ENCODE data around the gene KIF13A. TPM values are rescaled to one million over a fixed set of nuclear protein-coding genes. Genes with fewer than 3 reads are reported as not detected.

The KIF13A gene
- total RNA-seq, 4 donors from 2014 or later: 32.1 to 58.2 (median 56.5) TPM

- TF ChIP-seq CTCF (IDR thresholded peaks at IDR 0.05; ENCODE audit: low read depth): no peak
Observed at GRCh38 chr6:17831135-17831534, 156.3 kb downstream of the KIF13A start.

- no peak for TF ChIP-seq CTCF (IDR thresholded peaks at IDR 0.05; ENCODE audit: low read depth)
Observed at GRCh38 chr6:17829905-17830304, 157.5 kb downstream of the KIF13A start.

DNA sequence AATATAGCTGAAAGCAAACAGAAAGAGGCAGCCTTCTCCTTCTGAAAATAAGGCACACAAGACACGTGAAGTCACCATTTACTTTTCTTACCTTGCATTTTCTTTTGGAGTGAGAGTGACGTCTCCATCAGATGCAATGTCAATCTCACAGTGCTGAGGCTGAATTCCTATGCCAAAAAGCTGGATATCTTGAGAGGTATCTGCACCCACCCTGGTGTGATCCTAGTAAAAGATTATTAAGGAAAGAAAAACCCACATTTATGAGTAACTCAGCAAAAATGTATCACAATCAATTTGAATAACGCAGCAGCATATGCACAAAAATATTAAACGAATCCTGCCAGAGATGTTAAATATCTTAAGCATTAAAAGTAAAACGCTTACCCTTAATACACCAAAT lies 159.3 kb downstream of the KIF13A start:
- TF ChIP-seq CTCF (IDR thresholded peaks at IDR 0.05; ENCODE audit: low read depth): no peak

- no peak for TF ChIP-seq CTCF (IDR thresholded peaks at IDR 0.05; ENCODE audit: low read depth)
Observed at GRCh38 chr6:17826301-17826700, 161.1 kb downstream of the KIF13A start.

GRCh38 chr6:17820055-17820454 lies 167.4 kb downstream of the KIF13A start:
- TF ChIP-seq CTCF (IDR thresholded peaks at IDR 0.05; ENCODE audit: low read depth): no peak

- TF ChIP-seq CTCF (IDR thresholded peaks at IDR 0.05; ENCODE audit: low read depth): no peak
Observed at GRCh38 chr6:17817763-17818162, 169.7 kb downstream of the KIF13A start.

DNA sequence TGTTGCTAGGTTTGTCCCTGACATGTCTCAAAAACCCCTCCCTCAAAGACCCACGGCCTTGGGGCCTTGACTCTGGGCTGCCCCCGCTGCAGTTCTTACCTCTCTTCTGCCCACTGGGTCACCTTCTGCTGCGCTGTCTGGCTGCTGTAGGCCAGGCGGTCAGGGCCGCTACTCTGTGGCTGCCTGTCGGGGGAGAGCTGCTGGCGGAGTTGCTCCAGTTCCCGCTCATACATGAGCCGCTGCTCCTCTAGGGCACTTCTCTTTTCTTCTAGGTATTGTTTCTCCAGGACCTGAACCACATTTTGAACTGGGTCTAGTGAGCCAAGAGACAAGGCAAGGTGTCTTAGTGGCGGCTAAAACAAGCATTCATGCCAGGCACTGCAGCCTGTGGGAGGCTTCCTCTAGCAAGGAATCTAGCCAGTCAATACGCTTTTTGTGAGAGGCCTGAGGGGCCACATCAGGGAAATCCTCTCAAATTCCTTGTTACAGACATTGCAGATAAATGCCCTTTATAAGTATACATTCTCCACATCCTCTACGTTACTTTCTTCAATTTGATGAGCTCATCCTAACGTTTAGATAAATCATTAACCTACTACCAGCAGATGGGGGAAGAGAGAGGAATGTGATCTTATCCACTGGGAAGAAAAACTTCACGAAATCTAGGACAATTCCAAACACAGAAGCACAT lies 170.4 kb downstream of the KIF13A start:
- TF ChIP-seq CTCF (IDR thresholded peaks at IDR 0.05; ENCODE audit: low read depth): no peak

Measured in subcutaneous adipose tissue (tissue), 4 donors.